ENCODE results near the gene KASH5.
"Not testable (repeated sequence)": the region's sequence is repeated elsewhere in the genome, so short reads cannot be mapped to it uniquely, and the experiment has no call there.

Gene KASH5

DNA sequence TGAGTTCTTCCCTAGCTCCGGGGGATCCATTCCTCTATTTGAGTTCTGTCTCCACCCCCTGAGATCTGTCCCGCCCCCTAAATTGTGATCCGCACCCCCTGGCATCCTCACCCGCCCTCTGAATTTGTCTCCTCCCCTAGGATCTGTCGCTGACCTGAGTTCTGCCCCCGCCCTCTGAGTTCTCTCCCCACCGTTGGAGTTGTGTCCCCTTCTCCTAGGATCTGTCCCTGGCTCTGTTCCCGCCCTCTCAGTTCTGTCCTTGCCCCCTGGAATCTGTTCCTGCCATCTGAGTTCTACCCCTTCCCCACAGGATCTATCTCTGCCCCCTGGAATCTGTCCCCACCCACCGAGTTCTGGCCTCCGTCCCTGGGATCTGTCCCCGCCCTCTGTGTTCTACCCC is 54.3 kb downstream of the KASH5 start:
- no peak for DNase-seq (ENCODE audit: extremely low read depth, low read depth)
- TF ChIP-seq, protein P1, sequence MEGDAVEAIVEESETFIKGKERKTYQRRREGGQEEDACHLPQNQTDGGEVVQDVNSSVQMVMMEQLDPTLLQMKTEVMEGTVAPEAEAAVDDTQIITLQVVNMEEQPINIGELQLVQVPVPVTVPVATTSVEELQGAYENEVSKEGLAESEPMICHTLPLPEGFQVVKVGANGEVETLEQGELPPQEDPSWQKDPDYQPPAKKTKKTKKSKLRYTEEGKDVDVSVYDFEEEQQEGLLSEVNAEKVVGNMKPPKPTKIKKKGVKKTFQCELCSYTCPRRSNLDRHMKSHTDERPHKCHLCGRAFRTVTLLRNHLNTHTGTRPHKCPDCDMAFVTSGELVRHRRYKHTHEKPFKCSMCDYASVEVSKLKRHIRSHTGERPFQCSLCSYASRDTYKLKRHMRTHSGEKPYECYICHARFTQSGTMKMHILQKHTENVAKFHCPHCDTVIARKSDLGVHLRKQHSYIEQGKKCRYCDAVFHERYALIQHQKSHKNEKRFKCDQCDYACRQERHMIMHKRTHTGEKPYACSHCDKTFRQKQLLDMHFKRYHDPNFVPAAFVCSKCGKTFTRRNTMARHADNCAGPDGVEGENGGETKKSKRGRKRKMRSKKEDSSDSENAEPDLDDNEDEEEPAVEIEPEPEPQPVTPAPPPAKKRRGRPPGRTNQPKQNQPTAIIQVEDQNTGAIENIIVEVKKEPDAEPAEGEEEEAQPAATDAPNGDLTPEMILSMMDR (IDR thresholded peaks at IDR 0.05; ENCODE audit: low read depth, low read length, missing control alignments), result no peak
- H3K4me3 ChIP-seq (replicated peaks; ENCODE audit: low read depth, low read length), result no peak overlapping the region

DNA sequence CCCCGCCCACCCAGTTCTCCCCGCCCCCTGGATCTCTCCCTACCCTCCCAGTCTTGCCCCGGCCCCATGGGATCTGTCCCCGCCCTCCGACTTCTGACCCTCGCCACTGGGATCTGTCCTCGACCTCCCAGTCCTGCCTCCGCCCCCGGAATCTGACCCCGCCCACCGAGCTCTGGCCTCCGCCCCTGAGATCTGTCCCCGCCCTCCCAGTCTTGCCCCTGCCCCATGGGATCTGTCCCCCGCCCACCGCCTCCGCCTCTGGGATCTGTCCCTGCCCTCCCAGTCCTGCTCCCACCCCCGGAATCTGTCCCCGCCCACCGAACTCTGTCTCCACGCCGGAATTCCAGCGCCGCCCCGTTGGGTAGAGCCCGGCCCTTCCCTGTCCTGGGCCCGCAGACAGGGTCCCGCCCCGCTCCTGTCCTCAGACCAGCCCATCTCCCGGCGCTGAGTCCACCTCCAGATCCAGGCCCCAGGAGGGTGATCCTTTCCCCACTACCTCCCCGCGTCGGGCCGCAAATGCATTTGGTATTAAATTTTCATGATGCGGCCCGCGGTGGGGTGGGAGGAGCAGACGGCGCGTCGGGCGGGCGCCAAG is 54.8 kb downstream of the KASH5 start:
- TF ChIP-seq, protein P1 (IDR thresholded peaks at IDR 0.05; ENCODE audit: low read depth, low read length, missing control alignments), result no peak
- H3K4me3 ChIP-seq (replicated peaks; ENCODE audit: low read depth, low read length), result peak overlapping the region; percentile 60
- peak; percentile 52 for DNase-seq (ENCODE audit: extremely low read depth, low read depth)

DNA sequence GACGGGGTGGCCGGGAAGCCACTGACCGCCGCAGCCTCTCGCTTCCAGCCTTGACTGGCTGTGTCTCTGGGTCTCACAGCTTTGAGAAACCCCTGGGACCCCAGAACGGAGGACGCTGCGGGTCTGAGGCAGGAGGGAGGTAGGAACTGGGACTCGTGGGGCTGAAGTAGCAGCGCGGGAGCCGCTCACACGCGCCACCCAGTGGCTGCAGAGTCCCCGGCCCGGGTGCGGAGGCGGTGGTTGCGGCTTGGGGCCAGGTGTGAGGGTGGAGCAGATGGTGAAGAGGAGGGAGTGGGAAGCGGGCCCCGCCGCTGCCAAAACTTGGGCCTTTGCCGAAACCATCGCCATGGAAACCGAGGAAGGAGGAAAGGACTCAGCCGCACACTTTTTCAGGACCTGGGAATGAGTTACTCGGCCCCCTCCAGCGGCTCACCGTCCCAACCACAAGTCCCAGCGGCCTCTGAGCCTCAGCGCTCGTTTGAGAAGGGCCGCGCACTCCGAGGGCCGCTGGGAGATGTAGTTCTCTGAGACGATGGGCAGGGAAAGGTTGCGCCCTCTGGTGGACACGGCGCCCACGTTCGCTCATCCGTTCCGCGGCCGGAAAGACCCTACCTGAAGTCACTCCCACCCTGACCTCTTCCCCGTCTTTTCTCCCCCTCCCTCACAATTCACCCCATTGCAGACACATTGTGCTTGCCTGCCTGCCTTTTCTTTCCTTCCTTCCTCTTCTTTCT is 55.5 kb downstream of the KASH5 start:
- TF ChIP-seq, protein P1 (IDR thresholded peaks at IDR 0.05; ENCODE audit: low read depth, low read length, missing control alignments), result peak; percentile 79
- DNase-seq (ENCODE audit: extremely low read depth, low read depth), result peak; percentile 87
- H3K4me3 ChIP-seq (replicated peaks; ENCODE audit: low read depth, low read length), result peak overlapping the region; percentile 60

DNA sequence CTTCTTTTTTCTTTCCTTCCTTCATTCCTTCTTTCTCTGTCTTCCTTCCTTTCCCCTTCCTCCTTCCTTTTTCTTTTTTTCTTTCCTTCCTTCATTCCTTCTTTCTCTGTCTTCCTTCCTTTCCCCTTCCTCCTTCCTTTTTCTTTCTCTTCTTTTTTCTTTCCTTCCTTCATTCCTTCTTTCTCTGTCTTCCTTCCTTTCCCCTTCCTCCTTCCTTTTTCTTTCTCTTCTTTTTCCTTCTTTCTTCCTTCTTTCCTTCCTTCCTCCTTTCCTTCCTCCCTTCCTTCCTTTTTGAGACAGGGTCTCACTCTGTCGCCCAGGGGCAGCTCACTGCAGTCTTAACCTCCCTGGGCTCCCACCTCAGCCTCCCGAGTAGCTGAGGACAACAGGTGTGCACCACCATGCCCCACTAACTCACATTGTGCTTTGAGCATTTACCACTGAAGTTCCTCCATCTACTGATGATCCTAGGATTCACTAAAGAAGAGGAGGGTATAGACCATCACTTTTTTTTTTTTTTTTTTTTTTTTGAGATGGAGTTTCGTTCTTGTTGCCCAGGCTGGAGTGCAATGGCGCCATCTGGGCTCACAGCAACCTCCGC is 56.2 kb downstream of the KASH5 start:
- not testable (repeated sequence) for DNase-seq (ENCODE audit: extremely low read depth, low read depth); H3K4me3 ChIP-seq (replicated peaks; ENCODE audit: low read depth, low read length)

DNA sequence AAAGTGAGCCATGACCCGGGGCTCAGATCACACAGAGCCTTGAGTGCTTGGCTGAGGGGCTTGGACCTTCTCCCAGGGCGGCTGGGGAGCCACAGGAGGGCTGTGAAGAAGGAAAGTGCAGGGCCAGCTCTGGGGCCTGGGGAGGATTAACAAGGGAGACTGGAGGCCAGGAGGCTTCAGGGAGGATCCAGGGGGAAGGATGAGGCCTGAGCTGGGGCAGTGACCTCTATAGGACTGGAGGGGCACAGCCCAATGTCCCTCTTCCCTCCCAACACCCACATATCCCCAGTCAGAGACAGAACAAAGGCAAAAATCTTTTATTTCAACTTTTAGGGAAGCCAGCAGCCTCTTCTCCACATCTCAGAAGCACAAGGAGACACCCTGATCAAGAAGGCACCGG is 57.9 kb downstream of the KASH5 start:
- no peak for DNase-seq (ENCODE audit: extremely low read depth, low read depth)
- TF ChIP-seq, protein P1 (IDR thresholded peaks at IDR 0.05; ENCODE audit: low read depth, low read length, missing control alignments), result no peak
- H3K4me3 ChIP-seq (replicated peaks; ENCODE audit: low read depth, low read length), result no peak overlapping the region

DNA sequence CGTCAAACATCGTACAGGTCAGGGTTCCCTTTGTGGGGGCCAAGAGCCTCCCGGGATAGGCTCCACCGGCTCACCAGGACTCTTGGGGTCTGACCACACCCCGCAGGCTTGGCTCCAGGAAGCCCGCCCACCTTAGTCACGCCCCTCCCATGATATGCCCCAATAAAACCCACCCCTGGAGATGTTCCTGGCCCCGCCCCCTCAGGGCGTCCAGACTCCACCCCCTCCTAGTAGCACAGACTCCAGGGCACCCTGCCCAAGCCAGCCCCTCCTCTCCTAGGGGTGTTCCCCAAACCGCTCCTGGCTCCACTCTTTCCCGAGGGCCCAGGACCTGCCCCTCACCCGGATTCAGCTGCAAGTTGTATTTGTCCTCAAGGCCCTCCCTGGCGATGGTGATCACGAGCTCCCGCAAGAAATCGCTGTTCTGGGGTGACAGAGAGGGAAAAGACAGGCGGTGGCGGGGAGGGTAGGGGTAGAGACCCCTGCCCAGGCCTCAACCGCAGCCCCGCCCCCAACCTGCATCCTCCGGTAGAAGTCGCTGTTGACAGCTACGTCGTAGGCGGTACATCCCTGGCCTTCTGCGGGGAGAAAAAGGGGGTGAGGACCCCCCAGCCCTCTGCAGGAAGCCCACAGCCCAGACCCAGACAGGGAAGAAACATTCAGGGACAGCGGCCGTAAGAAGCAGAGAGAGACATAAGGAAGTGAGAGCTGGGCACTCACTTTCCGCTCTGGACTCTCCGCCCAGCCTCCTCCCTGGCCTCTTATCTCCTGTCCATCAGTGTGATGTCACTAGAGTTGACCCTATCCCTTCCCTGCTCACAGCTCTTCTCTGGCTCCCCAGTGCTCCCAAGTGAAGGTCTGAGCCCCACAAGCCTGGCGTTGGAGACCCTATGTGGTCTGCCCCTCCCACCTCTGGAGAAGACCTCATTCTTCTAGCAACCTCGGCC is 59.7 kb downstream of the KASH5 start:
- no peak overlapping the region for H3K4me3 ChIP-seq (replicated peaks; ENCODE audit: low read depth, low read length)
- DNase-seq (ENCODE audit: extremely low read depth, low read depth), result no peak
- TF ChIP-seq, protein P1 (IDR thresholded peaks at IDR 0.05; ENCODE audit: low read depth, low read length, missing control alignments), result no peak
